ENCODE data around the gene PF4V1.
"Not testable (repeated sequence)": the region's sequence is repeated elsewhere in the genome, so short reads cannot be mapped to it uniquely, and the experiment has no call there.

Gene PF4V1

DNA sequence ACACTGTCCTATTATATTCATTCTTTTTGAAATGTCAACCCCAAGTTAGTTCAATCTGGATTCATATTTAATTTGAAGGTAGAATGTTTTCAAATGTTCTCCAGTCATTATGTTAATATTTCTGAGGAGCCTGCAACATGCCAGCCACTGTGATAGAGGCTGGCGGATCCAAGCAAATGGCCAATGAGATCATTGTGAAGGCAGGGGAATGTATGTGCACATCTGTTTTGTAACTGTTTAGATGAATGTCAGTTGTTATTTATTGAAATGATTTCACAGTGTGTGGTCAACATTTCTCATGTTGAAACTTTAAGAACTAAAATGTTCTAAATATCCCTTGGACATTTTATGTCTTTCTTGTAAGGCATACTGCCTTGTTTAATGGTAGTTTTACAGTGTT, 17.7 kb downstream of the PF4V1 start:
- no peak for DNase-seq

DNA sequence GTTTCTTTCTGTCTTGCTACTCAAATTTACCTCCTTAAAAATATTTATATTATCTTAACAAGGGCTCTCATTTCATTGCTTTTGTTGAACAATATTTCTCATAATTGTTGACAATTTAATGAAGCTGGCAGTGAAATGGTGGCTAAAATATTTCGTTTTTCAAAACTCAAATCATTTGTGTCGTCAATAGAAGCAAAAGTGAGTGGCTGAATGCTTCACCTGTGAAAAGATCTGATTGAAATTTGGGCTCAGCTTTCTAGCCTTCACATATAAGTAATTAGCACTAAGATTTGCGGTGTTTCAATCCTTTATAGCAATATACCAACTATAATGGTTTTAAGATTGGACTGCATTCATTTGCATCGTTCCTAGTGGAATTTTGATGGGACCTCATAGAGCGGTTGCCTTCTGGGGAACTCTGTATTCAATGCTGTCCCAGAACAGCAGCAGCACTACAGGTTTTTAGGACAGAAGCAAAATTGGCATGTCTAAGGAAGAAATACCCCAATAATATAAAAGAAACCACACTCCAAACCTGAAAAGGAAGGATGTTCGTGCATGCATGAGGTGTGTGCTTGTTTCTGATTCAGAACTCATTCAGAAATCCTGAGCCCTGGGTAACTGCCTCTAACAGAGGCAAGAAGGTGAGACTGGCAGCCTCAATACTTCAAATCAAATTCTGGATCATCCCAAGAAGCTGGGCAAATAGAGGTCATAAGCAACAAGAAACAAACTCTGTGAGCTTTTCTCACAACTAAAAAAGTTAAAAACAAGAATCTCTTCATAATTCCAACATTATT, 18.6 kb downstream of the PF4V1 start:
- DNase-seq: no peak

DNA sequence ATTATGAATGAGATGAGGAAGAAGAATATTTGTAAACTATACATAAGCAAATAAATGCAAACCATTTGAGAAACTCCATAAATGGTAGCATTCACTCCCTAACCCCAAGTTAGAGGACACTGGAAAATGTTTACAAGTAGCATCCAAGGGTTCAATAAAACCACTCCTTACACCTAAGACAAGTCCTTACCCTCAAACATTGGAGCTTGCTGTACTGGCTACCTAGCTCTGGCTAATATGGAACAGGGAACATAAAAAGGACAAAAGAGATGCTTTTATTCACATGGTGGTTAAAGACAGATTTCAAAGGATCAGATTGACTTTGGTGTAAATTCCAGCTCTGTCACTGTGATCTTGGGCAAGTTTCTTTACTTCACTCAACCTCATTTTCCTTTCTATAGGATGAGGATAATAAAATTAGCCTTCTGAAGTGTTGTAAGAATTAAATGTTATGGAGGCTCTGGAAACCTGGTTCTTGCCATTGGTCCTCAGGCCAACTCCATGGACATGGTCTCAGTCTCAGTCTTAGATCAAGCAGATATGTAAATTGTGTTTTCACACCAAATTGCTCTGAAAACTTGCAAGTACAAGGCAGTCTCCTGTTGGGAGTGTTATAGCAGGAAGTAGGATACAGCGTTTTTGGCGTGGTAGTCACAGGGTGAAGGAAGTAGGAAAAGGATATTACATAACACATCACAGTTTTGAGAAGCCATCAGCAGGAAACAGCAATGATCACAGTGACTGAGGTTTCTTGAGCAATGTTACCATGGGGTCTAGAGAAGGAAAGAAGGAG, 19.4 kb downstream of the PF4V1 start:
- DNase-seq: no peak

GRCh38 chr4:73874386-73874785, 21.3 kb downstream of the PF4V1 start:
- DNase-seq: no peak

DNA sequence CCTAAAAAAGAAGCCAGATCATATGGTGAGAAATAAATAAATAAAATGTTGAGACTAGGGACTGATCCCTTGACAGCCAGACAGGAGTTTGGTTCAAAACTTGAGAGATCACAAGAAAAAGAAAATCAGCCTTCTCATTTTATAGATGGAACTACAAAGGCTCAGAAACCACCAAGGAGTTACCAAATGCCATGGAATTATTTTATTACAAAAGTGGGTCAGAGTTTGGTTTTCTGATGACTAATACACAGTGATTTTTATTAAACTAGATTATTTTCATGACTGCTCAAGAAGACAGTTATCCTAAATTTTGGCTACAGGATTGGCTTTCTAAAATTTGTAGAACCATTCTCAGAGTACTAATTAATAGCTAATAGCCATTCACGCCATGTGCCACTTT, 22.3 kb downstream of the PF4V1 start:
- no peak for DNase-seq

- DNase-seq: no peak
Observed at GRCh38 chr4:73883306-73883705, 30.2 kb downstream of the PF4V1 start.

GRCh38 chr4:73885574-73886267, 32.6 kb downstream of the PF4V1 start:
- no peak for DNase-seq

DNA sequence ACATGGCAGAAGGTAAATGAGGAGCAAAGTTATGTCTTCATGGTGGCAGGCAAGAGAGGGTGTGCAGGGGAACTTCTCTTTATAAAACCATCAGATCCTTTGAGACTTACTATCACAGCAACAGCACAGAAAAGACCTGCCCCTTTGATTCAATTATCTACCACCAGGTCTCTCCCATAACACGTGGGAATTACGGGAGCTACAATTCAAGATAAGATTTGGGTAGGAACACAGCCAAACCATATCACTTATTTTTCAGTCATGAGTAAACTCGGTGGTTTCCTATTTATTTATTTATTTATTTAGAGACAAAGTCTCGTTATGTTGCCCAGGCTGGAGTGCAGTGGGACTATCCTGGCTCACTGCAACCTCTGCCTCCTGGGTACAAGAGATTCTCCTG, 38.2 kb downstream of the PF4V1 start:
- no peak for DNase-seq

GRCh38 chr4:73891739-73892405, 38.8 kb downstream of the PF4V1 start:
- no peak for DNase-seq

- no peak for DNase-seq
Observed at GRCh38 chr4:73892966-73893365, 39.9 kb downstream of the PF4V1 start.

DNA sequence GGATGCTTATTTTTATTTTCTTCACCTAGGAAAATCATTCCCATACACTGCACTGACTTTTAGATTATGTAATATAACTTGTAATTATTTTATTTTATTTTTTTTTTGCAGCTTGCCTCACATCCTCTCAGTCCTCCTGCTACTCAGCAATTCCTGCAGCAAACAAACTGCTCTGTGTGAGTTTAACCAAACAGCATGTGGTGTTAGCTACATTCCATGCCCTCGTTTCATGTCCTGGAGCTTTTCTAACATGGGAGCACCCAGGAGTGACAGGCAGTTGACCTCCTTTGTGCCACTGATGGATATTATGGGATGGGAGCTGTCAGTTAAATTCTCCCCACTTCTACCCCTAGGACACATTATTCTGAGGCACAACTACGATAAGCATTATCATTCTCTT, 40.9 kb downstream of the PF4V1 start:
- no peak for DNase-seq

DNA sequence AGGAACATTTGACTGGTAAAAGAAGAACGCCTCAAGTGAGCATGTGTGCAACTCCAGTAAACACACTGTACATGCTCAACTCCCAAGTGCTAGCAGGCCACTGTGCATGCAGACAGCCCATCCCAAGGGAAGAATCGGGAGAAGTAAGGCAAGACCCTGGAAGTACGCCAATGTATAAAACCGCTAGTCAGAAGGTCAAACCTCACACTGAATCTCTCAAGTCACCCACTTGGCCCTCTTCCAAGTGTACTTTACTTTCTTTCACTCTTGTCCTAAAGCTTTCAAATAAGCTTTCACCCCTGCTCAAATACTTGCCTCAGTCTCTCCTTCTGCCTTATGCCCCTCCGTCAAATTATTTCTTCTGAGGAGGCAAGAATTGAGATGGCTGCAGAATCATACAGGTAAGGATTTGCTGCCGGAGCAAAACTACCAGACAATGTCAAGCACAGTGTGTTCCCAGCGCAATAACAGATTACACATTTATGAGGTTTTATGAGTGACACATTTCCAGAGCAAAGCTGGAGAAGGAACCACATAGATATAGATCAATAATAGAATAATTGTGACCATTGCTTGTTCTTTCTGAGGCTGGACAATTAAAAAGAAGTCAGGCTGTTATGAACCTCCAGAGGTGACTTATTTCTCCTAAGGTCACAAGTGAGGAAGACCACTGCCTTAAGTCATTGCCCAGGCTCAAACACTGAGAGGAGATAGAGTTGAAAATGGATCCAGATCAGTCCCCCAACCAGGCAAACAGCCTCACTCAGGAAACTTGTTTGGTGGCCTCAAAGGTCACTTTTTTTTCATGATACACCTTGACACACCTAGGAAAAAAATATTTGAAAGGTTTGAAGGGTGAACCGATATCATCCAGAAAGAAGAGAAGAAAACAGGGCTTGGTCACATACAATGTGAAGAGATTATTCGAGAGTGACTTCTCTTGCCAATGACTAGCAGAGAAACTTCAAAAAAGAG, 42.4 kb downstream of the PF4V1 start:
- DNase-seq: no peak

GRCh38 chr4:73896416-73896815, 43.3 kb downstream of the PF4V1 start:
- no peak for DNase-seq

GRCh38 chr4:73897380-73898136, 44.5 kb downstream of the PF4V1 start:
- DNase-seq: no peak

DNA sequence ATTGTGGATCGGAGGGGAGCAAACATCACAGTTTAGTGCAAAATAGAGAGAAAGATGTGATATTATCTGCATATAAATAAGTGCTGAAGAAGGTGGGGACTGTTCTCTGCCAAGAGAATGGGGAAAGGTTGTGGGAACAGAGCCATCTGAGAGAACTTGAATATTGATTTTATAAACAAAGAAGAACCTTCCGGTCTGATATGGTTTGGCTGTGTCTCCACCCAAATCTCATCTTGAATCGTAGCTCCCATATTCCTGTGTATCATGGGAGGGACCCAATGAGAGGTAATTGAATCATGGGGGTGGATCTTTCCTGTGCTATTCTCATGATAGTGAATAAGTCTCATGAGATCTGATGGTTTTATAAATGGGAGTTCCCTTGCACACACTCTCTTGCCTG, 46.2 kb downstream of the PF4V1 start:
- not testable (repeated sequence) for DNase-seq

GRCh38 chr4:73901031-73901430, 47.9 kb downstream of the PF4V1 start:
- DNase-seq: no peak

- no peak for DNase-seq
Observed at GRCh38 chr4:73902038-73902637, 49.0 kb downstream of the PF4V1 start.

DNA sequence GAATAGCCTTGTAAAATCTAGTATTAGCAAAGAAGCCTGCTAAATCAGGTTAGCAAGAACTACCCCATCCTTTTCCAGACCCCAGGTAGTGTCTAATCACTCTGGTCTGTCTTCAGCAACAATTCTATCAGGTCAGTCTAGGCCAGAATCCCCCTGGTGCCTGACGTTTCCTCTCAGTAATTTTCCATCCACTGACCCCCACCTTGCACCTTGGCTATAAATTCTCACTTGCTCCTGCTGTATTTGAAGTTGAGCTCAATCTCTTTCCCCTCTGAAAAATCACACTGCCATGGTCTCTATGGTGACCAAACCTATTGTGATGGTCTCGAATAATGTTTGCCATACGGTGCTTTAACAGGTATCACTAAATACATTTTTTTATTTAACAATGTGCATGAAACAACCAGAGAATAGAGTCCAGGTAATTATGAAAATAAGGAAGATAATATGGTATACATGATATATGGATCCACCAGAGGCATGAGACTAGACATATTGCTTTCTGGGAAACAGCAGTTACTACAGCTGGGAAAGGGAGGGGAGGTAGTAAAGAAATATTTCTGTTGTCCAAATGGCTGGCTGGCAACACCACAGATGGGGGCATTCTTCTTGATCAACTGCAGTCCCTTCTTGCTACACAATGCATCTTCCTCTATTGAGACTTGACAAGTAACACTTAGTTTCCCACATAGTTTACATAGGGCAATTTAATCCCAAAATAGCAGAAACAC, 49.9 kb downstream of the PF4V1 start:
- DNase-seq: no peak

Measured in T-helper 2 cell (primary cell).